NCI-H460 (cell line): ENCODE measurements around the gene EEF1A2. TPM values are rescaled to one million over a fixed set of nuclear protein-coding genes. Genes with fewer than 3 reads are reported as not detected.

Source experiments
- DNase-seq: peaks from one replicate; pipeline ENCODE4 v3.0.0-alpha.2; 2016; ENCODE audit warnings: low read depth; ENCODE audit errors: extremely low read depth
- total RNA-seq: library from RNA; depleted of rRNA; stranded (reverse); fragments of >200 nt; shearing (Covaris generic); gene quantifications from 2 replicates; pipeline ENCODE4 v1.2.3, GENCODE V29; 2014

The EEF1A2 gene
- total RNA-seq, 1 experiment from 2014 or later = 224 TPM

DNA sequence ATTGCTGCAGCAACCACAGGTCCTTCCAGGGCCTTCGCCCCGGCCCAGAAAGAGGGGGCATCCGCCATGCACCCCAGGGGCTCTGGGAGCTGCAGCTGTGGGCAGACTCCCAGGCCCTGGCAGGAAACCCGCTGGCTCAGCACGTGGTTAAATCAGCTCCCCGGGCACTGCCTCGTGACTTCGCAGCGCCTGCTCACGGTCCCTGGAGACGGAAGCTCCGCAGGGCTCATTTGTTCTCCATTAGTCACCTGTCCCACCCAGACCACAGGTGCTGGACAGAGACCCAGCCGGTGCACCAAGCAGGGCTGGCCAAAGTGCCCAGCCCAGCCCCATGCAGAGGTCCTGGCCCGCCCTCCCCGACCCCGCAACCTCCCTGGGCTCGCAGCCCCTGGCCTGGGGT, 41.1 kb downstream of the EEF1A2 start:
- no peak for DNase-seq

DNA sequence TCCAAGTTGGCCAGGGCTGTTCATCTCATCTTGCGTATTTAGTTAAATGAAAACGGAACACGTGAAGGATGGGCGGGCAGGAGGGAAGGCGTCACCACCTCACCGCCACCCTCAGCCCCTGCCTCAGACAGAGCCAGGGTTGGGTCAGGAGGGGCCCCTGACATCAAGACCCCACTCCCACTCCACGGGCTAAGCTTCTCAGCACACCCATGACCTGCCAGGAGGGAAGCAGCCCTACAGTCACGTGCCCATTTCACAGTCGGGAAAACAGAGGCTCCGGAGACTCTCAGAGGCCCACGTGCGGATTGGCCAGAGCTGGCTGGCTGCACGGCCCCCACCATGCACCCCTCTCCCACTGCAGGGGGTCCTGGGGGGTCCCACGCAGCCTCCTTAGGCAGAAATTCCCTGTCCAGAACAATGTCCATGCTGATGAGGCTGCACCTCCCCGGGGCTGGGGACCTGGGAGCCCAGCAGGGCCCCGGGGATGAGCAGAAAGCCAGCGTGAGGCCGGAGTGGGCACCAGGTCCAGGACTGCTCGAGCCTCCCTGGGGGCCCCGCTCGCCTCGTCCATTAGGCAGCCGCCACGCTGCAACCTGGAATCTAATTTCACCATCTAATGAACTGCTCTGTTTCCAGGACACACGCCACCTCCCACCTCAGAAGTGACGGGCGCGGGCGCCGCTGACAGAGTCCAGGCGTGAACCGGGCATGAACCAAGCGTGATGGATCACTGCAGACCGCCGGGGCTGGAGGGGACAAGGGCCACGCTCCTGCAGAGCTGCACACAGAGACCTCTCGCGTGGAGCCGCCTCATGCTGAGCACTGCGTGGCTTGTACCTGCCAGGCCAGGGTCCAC, 42.2 kb downstream of the EEF1A2 start:
- no peak for DNase-seq

DNA sequence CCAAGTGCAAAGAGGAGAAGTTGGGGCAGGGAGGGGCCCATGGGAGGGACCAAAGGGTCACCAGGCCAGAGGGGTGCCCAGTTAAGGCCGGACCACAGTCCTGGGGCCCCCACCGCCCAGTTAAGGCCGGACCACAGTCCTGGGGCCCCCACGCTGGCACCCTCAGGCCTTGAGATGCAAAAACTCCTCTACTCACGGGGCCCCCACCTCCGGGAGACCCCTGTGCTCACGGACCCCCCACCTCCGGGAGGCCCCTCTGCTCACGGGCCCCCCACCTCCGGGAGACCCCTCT, 43.4 kb downstream of the EEF1A2 start:
- no peak for DNase-seq

GRCh38 chr20:63454731-63455567, 43.9 kb downstream of the EEF1A2 start:
- no peak for DNase-seq

GRCh38 chr20:63452821-63453523, 45.9 kb downstream of the EEF1A2 start:
- peak; percentile 35 for DNase-seq

GRCh38 chr20:63452341-63452740, 46.5 kb downstream of the EEF1A2 start:
- no peak for DNase-seq

- no peak for DNase-seq
Measured at GRCh38 chr20:63451821-63452220, 47.1 kb downstream of the EEF1A2 start.

DNA sequence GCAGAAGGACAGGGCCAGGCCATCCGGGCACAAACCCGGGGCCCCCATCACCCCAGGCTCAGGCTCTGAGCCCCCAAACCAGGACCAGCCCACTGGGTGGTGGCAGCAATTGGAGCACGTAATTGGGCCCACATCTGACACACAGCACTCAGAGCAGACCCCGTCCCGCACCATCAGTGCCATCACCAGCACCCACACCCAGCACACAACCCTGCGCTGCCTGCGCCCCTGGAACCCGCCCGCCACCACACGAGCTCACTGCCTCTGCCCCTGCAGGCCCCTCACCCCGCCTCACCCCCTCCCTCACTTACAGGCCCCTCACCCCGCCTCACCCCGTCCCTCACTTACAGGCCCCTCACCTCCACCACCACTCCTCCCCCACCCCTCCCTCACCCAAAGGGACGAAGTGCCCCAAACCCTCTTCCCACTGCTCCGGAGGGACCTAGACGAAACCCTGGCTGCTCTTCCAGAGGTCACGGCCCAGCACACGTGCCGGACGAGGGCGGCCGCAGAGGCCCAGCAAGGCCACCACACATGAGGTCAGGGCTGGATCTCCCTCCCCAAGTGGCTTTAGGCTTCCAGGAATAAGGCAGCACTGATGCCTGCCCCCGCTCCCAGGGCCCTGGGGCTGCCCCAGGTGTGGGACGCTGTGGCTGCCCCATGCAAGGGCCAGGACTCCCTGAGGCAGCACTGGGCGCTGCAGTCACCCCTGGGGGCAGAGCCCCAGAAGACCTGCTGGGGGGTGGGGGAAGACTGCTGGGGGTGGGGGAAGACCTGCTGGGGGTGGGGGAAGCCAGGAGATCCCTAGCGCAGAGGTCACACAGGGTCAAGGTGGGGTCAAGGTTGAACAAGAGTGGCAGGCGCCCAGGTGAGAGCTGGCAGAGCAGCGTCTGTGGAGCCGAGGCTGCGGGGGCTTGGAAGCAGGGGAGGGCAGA, 48.8 kb downstream of the EEF1A2 start:
- DNase-seq = no peak

- DNase-seq = no peak
Measured at GRCh38 chr20:63449025-63449424, 49.9 kb downstream of the EEF1A2 start.

DNA sequence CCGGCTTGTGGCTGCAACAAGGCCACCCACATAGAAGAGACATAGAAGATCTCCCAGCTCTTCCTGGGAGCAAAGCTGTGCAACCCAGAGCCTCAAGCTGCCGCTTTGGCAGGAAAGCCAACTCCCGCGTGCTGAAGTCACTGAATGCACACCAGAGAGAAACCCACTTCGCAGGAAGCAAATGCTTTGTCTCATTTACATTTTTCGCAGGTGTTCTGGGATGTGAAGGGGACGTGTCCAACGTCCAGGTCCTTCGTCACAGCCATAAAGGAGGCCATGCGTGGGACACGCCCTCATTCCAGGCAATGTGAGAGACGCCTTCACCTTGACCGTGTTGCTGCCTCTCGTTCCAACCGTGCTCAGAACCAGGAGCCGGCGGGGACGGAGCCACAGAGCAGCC, 50.9 kb downstream of the EEF1A2 start:
- no peak for DNase-seq

GRCh38 chr20:63447320-63447719, 51.6 kb downstream of the EEF1A2 start:
- DNase-seq = no peak

DNA sequence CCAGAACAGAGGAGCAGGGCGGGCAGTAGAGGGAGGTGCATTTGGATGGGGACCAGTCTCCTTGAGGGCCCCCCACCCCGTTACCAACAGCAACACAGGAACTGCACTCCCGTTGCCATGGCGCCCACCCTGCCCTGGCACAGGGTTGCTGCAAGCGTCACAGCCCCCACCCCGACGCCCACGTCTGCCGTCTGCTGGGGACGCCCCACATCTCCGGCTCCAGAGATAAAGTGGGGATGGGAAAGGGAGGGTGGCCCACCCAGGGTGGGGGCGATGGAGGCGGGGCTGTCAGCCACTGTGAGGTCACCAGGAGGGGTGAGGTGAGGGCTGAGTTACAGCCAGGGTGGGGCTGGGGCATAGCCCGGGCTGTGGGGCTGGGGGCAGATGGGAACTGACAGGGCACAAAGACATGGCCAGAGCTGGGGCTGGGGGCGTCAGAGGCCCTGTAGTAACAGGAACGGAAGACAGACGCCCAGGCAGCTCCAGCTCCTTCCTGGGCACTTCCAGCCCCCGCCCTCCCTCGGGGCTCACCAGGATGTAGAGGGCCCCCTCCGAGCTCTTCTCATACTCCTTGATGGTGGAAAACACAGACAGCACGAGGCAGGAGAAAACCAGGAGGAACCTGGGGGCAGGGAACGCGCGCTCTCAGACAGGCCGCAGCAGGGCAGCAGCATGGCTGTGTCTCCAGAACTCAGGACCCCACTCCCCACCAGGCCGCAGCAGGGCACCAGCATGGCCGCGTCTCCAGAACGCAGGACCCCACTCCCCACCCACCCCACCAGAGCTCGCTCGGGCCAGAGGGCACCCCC, 52.5 kb downstream of the EEF1A2 start:
- no peak for DNase-seq

DNA sequence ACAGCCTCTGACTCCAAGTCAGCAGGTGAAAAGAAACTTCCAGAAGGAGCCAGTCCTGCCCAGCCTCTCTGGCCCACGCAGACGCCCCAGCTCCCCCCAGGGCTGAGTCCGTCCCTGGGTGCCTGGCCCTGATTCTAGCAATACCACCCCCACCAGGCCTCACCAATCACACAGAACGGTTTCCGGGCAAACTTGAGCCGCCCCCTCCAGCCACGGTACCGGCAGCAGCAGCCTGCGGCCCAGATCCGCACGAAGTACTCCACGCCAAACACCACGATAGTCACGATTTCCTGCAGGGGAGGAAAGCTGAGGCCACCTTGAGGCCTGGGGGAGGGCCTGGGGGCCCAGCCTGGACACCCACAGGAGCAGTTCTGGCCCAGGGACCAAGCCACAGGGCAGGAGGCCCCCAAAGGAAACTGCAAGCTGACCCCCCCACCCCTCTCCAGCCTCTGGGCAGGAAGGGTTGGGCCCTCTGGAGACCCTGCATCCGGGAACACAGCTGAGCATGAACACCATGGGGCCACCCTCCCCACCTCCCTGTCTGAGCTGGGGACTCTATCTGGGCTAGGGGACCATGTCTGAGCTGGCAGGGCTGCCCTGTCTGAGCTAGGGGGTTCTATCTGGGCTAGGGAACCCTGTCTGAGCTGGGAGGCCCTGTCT, 53.7 kb downstream of the EEF1A2 start:
- no peak for DNase-seq

DNA sequence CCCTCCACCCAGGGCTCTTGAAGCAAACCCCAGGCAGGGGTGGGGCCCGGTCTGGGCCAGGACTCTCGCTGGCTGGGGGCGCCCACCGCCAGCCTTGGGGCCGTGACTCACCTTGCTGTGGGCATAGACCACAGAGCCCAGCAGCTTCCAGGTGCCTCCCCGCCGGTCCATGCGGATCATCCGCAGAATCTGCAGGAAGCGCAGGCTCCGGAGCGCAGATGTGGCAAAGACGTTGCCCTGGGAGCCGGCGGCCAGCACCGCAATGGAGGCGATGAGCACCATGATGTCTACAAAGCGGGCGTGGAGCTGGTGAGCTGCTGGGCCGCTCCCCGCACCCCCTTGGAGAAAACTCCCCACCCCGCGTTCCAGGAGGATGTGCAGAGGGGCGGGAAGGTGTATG, 54.3 kb downstream of the EEF1A2 start:
- no peak for DNase-seq

DNA sequence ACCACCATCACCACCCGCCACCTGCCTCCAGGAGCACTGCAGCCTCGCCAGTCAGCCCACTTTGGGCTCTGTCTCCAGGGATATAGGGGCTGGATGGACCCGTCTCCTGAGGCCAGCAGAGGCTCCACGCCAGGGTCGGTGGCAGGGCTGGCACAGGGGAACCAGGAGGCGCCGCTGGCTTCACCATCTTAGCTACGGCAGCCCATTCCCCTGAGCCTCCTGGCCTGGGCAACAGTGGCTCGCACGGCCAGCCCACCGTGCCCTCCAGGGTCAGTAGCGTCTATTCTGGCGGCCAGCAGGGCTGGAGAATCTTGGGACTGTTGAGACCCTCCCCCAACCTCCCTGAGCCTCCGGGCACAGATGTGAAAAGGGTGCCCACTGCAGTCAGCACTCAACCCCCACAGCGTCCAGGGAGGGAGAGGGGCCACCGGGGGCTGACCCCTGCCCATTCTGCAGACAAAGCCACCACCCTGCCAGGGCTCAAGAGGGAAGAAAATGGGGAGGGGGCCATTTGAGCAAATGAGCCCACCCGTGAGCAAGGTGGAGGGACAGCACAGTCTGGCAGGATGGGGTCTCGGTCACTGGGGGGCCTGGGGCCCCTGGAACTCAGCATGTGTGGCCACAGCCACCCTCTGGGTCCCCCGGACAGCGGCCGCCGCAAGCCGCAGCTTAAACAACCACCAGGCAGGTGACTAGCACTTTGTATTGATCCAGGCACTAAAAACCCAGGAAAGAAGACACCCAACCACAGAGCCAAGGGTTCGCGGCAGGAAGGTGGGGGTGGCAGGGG, 55.1 kb downstream of the EEF1A2 start:
- no peak for DNase-seq

DNA sequence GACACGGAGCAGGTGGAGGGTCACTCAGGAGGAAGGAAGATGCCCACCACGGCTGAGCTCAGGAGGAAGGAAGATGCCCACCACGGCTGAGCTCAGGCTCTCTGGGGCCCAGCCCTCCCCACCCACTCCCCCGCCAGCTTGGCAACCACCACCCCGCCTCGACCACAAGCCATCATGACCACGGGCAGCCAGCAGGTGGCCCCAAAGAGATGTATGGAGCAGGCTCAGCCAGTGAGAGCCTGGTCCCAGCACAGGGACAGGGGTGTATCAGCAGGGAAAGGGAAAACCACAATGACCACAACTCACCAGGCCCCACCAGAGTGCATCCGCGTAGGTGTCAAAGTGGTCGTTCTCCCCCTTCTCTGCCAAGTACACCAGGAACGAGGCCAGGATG, 56.8 kb downstream of the EEF1A2 start:
- DNase-seq = peak; percentile 33

GRCh38 chr20:63441136-63442099, 57.5 kb downstream of the EEF1A2 start:
- no peak for DNase-seq
